ENCODE data around the gene ZNF407.

DNA sequence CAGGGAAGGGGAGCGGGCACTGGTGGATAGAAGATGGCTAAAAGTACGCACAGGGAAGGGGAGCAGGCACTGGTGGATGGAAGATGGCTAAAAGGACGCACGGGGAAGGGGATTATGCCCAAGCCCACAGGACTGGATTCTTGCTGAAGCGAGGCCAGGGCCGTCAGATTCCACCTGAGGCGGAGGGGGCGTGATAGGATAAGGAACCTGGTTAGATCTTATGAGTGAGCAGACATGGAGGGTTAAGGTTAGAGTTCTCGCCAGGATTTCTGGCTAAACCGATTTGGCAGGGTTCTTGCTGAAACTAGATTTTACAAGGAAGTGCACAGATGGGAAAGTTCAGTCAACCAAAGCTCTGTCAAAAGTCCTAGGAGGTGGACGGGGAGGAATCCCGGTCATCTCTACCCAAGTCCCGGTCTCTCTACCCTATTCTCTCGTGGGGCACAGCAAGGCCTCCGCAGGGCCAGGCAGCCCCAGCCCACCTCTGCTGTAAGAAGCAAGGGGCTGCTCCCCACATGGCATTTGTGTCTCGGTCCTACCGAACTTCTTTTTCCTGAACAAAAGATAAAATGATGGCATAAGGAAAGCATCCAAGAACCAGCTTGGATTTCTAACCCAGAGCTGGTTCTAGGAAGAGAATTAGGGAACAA lies 470.5 kb downstream of the ZNF407 start:
- TF ChIP-seq, protein P1, sequence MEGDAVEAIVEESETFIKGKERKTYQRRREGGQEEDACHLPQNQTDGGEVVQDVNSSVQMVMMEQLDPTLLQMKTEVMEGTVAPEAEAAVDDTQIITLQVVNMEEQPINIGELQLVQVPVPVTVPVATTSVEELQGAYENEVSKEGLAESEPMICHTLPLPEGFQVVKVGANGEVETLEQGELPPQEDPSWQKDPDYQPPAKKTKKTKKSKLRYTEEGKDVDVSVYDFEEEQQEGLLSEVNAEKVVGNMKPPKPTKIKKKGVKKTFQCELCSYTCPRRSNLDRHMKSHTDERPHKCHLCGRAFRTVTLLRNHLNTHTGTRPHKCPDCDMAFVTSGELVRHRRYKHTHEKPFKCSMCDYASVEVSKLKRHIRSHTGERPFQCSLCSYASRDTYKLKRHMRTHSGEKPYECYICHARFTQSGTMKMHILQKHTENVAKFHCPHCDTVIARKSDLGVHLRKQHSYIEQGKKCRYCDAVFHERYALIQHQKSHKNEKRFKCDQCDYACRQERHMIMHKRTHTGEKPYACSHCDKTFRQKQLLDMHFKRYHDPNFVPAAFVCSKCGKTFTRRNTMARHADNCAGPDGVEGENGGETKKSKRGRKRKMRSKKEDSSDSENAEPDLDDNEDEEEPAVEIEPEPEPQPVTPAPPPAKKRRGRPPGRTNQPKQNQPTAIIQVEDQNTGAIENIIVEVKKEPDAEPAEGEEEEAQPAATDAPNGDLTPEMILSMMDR (IDR thresholded peaks at IDR 0.05; ENCODE audit: low read length) = no peak
- TF ChIP-seq EZH2phosphoT487 (IDR thresholded peaks at IDR 0.05; ENCODE audit: low read length) (no peak), EZH2 (optimal IDR thresholded peaks at IDR 0.05; ENCODE audit: low read depth, low read length) (no peak)

Data from MM.1S (cell line).